Endothelial cell of umbilical vein (primary cell): Measurements from ENCODE around the gene ZNF620. TPM values are rescaled to one million over a fixed set of nuclear protein-coding genes. Genes with fewer than 3 reads are reported as not detected.

Experiments
- Bru-seq: library from RNA; stranded (reverse); fragments of 400-500 nt; gene quantifications from one replicate; lab custom pipeline; 2021; lab: Mats Ljungman, UMichigan
- BruChase-seq, 2 experiments: library from RNA; stranded (reverse); fragments of 400-500 nt; gene quantifications; one replicate each; lab custom pipeline; 2021; lab: Mats Ljungman, UMichigan
- BruUV-seq: library from RNA; stranded (reverse); fragments of 400-500 nt; replicated peaks from 2 replicates; lab custom pipeline; 2021; lab: Mats Ljungman, UMichigan
- CTCF ChIA-PET: fragments of 300-600, 350-600 bp; sonication (Branson Sonifier 250); formaldehyde crosslinking; loops from one replicate; lab custom pipeline; 2021; ENCODE audit warnings: antibody characterized with exemption, inconsistent platforms; lab: Charles Lee
- POLR2A ChIA-PET: fragments of 300-600, 350-600 bp; sonication (Branson Sonifier 250); formaldehyde crosslinking; loops from one replicate; lab custom pipeline; 2021; ENCODE audit warnings: antibody characterized with exemption, inconsistent platforms; lab: Charles Lee
- DNase-seq: peaks from one replicate; pipeline ENCODE4 v3.0.0-alpha.2; 2011; ENCODE audit warnings: low read depth, low spot score
- FAIRE-seq: peaks from 2 replicates; lab custom pipeline; 2011; peaks lifted over from hg19 to GRCh38; lab: Jason Lieb, UNC
- H2AFZ ChIP-seq: 2 replicates; pipeline ENCODE4 v1.6.0; 2012; ENCODE audit warnings: low read depth, low read length, control low read depth, inconsistent platforms
- H3K27ac ChIP-seq: 2 replicates; pipeline ENCODE4 v1.5.1; 2011; ENCODE audit warnings: low read depth, mild to moderate bottlenecking, control low read depth, low read length, moderate library complexity; ENCODE audit not compliant: insufficient read depth
- H3K27me3 ChIP-seq, 2 experiments: 2 replicates each; pipeline versions ENCODE4 v1.6.0 to v1.6.1; 2011; ENCODE audit warnings: low read length in 2 of 2, mixed read lengths in 1 of 2; ENCODE audit not compliant: control insufficient read depth in 2 of 2, insufficient read depth in 2 of 2
- H3K36me3 ChIP-seq, 2 experiments: 2 replicates in 1 of 2; 3 replicates in 1 of 2; pipeline ENCODE4 v1.5.1; 2011; ENCODE audit warnings: low read length in 2 of 2, mild to moderate bottlenecking in 1 of 2, moderate library complexity in 1 of 2; ENCODE audit not compliant: control insufficient read depth in 2 of 2, insufficient read depth in 2 of 2; ENCODE audit errors: extremely low read depth in 1 of 2
- H3K4me1 ChIP-seq: 3 replicates; pipeline ENCODE4 v1.5.1; 2011; ENCODE audit warnings: mild to moderate bottlenecking, low read length; ENCODE audit not compliant: control insufficient read depth, insufficient read depth; ENCODE audit errors: extremely low read depth
- H3K4me2 ChIP-seq: 2 replicates; pipeline ENCODE4 v1.6.1; 2011; ENCODE audit warnings: low read length, control low read depth, mixed read lengths; ENCODE audit not compliant: insufficient read depth
- H3K4me3 ChIP-seq, 3 experiments: fragments of 200-600 bp in 1 of 3; sonication (generic), shearing (Covaris generic) in 1 of 3; replicated peaks in 1 of 3; 2 replicates each; pipeline ENCODE4 v1.5.1; 2011 to 2016; ENCODE audit warnings: control low read depth in 3 of 3, low read length in 3 of 3, mild to moderate bottlenecking in 2 of 3, inconsistent platforms in 1 of 3, low read depth in 1 of 3, moderate library complexity in 1 of 3; ENCODE audit not compliant: insufficient read depth in 1 of 3
- H3K79me2 ChIP-seq: 2 replicates; pipeline ENCODE4 v1.6.0; 2012; ENCODE audit warnings: low read length, inconsistent platforms; ENCODE audit not compliant: control insufficient read depth, insufficient read depth
- H3K9ac ChIP-seq: replicated peaks from 2 replicates; pipeline ENCODE3; 2011; ENCODE audit warnings: low read length, control low read depth; ENCODE audit not compliant: insufficient read depth; ENCODE audit errors: extremely low read depth
- H3K9me1 ChIP-seq: replicated peaks from 3 replicates; pipeline ENCODE4 v1.6.0; 2011; ENCODE audit warnings: mild to moderate bottlenecking, low read length; ENCODE audit not compliant: control insufficient read depth, insufficient read depth; ENCODE audit errors: extremely low read depth
- H3K9me3 ChIP-seq: replicated peaks from 2 replicates; pipeline ENCODE4 v1.5.1; 2012; ENCODE audit warnings: low read length, inconsistent platforms; ENCODE audit not compliant: control insufficient read depth, insufficient read depth
- H4K20me1 ChIP-seq: replicated peaks from 2 replicates; pipeline ENCODE3; 2011; ENCODE audit warnings: mild to moderate bottlenecking, low read length; ENCODE audit not compliant: control insufficient read depth, insufficient read depth; ENCODE audit errors: extremely low read depth
- CTCF ChIP-seq, 2 donors: IDR thresholded peaks; 1 replicate in 1 of 2; 2 replicates in 1 of 2; pipeline ENCODE4 v1.5.1; 2011; ENCODE audit warnings: low read length in 2 of 2, mild to moderate bottlenecking in 2 of 2, moderate library complexity in 2 of 2, control low read depth in 1 of 2, inconsistent platforms in 1 of 2, low read depth in 1 of 2; ENCODE audit not compliant: insufficient read depth in 1 of 2; ENCODE audit errors: extremely low read depth in 1 of 2
- JUN ChIP-seq: IDR thresholded peaks from 2 replicates; pipeline ENCODE4 v1.6.1; 2011; ENCODE audit warnings: borderline replicate concordance, low read depth; ENCODE audit not compliant: insufficient read length, insufficient read depth
- POLR2AphosphoS5 ChIP-seq: IDR thresholded peaks from 2 replicates; pipeline ENCODE4 v1.6.1; 2012; ENCODE audit warnings: low read depth, mild to moderate bottlenecking, control low read depth, low read length, moderate library complexity; ENCODE audit not compliant: insufficient read depth
- dilution Hi-C: fragments of 300-500 bp; cut with MboI; formaldehyde crosslinking; loops from one replicate; pipeline ENCODE4 v1.15.0; 2019; ENCODE audit warnings: low sequenced_read_pairs; ENCODE audit not compliant: extremely low pct_ligation_motif_present
- intact Hi-C: fragments of 100-400 bp; cut with micrococcal nuclease; formaldehyde crosslinking; loops from one replicate; pipeline ENCODE4 v1.10.0; 2022
- long read RNA-seq: library from polyadenylated mRNA; stranded (forward); transcript quantifications from one replicate; pipeline ENCODE4 v2.0.0, GENCODE V29; 2021
- polyA minus RNA-seq, 3 experiments: library from RNA; depleted of rRNA, polyadenylated mRNA; stranded (reverse); fragments of >200 nt; gene quantifications; 1 replicate in 1 of 3; 2 replicates in 2 of 3; pipeline ENCODE4 v1.2.3, GENCODE V29; 2011
- polyA plus RNA-seq, 4 experiments: library from polyadenylated mRNA; depleted of rRNA in 3 of 4; stranded (reverse) in 3 of 4; unstranded in 1 of 4; fragments of >200 nt; gene quantifications; 2 replicates each; pipeline versions ENCODE4 v1.2.1 to v1.2.3, GENCODE V29; 2011 to 2012; ENCODE audit warnings: missing spikeins in 1 of 4
- total RNA-seq: library from RNA; stranded (reverse); gene quantifications from 2 replicates; pipeline ENCODE4 v1.2.3, GENCODE V29; 2021

The ZNF620 gene
- total RNA-seq (3.6 and 4.0 TPM in 2 replicates), polyA plus RNA-seq (0.78 and 1.9 TPM in 2 replicates), polyA minus RNA-seq (2.1 and 3.1 TPM in 2 replicates), Bru-seq, nascent RNA (percentile 60 among the genes with signal in this experiment), BruChase-seq, experiment 1, labeled RNA remaining after a 6-hour chase (percentile 50 among the genes with signal in this experiment), BruChase-seq, experiment 2, labeled RNA remaining after a 2-hour chase (percentile 45 among the genes with signal in this experiment)
- 2.0 and 2.2 TPM in 2 replicates for polyA plus RNA-seq (2011; cell fraction: cytosol; rRNA removed)
- 2.1 and 3.0 TPM in 2 replicates for polyA plus RNA-seq (2011; cell fraction: nucleus; rRNA removed)
- 0.80 and 1.6 TPM in 2 replicates for polyA plus RNA-seq (2012)
- polyA minus RNA-seq (2011; cell fraction: cytosol; rRNA and poly(A)+ RNA removed): not detected
- 2.4 and 3.3 TPM in 2 replicates for polyA minus RNA-seq (2011; cell fraction: nucleus; rRNA and poly(A)+ RNA removed)
- long read RNA-seq, partial matches to known transcripts: 0 of 2 reads
- long read RNA-seq, other reads (novel, unspliced or antisense): 0 of 2 reads

GRCh38 chr3:40505599-40506462 lies at the start of gene ZNF620:
Gene ZNF620, plus strand, starts transcription at chr3:40506039. Its CDS starts 314 bp downstream, at chr3:40506353.
- TF ChIP-seq CTCF (IDR thresholded peaks at IDR 0.05; ENCODE audit: extremely low read depth in 1 of 2, insufficient read depth in 1 of 2, low read depth in 1 of 2, low read length in 2 of 2): peak; percentile 34 to 51
- peak; percentile 36 for TF ChIP-seq POLR2AphosphoS5
- TF ChIP-seq JUN: no peak
- H3K9me3 ChIP-seq: no peaks in the 10 kb centered on the region
- H2AFZ ChIP-seq: peak within 1 kb of the TSS; percentile 95
- intact Hi-C loops: loop anchor here (10.0 kb wide), 1 partner anchor 971 kb away; no protein-coding TSS in a partner anchor
- H3K4me3 ChIP-seq: peak within 1 kb of the TSS; percentile 66 to 78 (median 76)
- peak; percentile 88 for DNase-seq
- H3K27me3 ChIP-seq: no peaks in the 10 kb centered on the region
- H3K9me1 ChIP-seq: no peaks in the 10 kb centered on the region
- no peaks in the 10 kb centered on the region for H4K20me1 ChIP-seq
- no peaks in the 10 kb centered on the region for H3K79me2 ChIP-seq
- FAIRE-seq: peak; percentile 8
- H3K27ac ChIP-seq: peak within 1 kb of the TSS; percentile 96
- dilution Hi-C loops: no loop called here
- H3K4me2 ChIP-seq: peak within 1 kb of the TSS; percentile 46
- BruUV-seq: no TSS peak
- ChIA-PET POLR2A (interaction anchor here (0.6 to 3.0 kb wide), 3 partner anchors 9 to 48 kb away, joined by 5 to 19 read pairs (median 10); partner anchors contain the start of genes RPL14 and ZNF621), CTCF (interaction anchor here (0.7 to 2.5 kb wide), 12 partner anchors 9 to 75 kb away, joined by 3 to 19 read pairs (median 4); partner anchors contain the start of genes RPL14, ZNF619 and ZNF621)
- H3K4me1 ChIP-seq: peaks cover 19% of the 10 kb centered on the region
- peak within 1 kb of the TSS; percentile 69 for H3K9ac ChIP-seq
- H3K36me3 ChIP-seq: no peaks in the 10 kb centered on the region
